Inflammatory macrophage treated with lipopolysaccharide for 1 hour (primary cell): Measurements from ENCODE around the gene PNMA8C.
"Not testable (repeated sequence)": the region's sequence is repeated elsewhere in the genome, so short reads cannot be mapped to it uniquely, and the experiment has no call there.

ENCODE experiments used
- DNase-seq, 2 donors: peaks; one replicate each; pipeline ENCODE4 v3.0.0-alpha.2; 2020 to 2022

PNMA8C gene

DNA sequence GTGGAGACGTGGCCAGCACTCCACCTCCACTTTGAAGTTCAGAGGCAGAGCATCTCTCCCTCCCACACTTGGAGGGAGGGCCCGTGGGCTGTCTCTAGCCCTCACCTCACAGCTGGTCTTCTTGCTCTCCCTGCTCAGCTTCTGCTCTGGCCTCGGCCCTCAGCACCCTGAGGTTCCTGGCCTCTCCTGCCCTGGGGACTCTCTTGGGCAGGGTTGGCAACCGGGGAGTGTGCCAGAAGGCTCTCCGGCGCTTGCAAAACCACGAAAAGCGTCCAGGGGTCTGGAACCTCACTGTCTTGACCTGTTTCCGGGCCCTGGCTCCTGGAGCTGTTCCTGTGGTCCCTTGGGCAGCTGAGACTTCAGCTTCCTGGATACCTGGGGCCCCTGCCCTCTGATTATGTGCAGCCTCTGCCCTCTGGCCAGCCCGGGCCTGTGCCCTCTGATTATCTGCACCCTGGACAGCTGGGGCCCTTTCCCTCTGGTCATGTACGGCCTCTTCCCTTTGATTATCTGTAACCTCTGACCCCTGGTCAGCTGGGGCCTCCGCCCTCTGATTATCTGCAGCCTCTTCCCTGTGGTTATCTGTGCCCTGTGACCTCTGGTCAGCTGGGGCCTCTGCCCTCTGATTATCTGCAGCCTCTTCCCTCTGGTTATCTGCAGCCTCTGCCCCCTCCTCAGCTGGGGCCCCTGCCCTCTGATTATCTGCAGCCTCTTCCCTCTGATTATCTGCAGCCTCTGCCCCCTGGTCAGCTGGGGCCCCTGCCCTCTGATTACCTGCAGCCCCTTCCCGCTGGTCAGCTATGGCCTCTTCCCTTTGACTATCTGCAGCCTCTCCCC is 17.4 kb downstream of the PNMA8C start:
- no peak for DNase-seq

DNA sequence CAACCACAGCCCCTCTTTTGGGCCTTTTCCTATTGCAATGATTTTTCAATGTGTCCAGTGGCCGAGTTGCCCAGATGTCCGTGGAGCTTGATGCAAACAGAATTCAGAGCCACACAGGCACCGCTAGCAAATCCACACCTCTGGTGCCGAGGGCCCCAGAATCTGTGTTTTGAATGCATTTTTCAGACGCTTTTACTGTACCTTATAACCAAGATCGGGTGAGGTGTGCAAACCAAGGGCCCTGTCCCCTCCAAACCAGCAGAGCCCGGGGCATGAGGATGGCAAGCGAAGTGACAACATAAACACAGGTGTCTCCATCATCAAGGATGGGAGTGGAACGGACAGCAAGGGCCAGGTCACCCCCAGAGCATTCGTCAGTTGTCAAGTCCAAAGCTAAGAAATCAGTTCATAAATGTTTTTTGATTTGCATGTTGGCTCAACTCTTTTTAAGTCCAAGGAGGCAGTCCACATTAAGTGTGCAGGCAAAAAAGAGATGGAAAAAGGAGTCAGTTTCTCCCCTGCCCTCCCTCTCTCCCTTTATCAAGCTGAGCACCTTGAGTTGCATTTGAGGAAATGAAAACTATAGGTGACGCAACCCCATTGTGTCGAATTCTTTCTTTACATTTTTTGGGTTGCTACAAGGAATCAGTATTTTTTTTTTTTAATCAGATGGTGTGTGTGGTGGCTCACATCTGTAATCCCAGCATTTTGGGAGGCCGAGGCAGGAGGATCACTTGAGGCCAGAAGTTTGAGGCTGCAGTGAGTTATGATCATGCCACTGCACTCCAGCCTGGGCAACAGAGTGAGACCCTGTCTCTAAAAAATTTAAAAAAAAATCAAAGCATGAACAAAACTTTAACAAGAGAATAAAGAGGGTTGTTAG is 18.3 kb downstream of the PNMA8C start:
- no peak for DNase-seq

DNA sequence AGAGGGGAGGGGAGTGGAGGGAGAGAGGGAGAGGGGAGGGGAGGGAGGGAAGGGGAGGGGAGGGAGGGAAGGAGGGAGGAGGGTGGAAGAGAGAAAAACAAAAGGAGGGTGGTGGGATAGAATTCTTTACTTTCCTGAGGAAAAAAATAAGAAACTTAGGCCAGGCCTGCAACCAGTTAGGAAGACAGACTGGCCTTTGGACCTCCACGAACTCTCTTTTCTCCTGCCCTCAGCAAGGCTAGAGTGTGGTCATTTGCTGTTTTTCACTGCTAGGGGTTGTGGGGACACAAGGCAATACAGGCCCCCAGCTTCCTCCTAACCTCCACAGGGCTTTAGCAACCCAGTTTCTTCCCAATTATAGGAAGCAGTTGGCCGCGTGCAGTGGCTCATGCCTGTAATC is 19.5 kb downstream of the PNMA8C start:
- no peak for DNase-seq

DNA sequence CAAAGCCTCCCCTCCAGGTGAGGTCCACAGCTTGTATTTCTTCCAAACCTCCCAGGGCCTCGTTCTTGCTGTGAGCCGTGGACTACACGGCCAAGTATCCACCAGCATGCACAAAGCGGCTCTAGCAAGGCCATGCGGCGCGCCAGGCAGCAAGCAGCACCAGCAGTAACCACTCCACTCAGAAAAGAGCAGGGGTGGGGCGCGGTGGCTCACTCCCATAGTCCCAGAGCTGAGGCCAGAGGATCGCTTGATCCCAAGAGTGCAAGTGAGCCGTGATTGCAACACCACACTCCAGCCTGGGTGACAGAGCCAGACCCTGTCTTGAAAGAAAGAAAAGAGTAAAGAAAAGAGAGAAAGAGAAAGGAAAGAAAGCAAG is 20.1 kb downstream of the PNMA8C start:
- no peak for DNase-seq

DNA sequence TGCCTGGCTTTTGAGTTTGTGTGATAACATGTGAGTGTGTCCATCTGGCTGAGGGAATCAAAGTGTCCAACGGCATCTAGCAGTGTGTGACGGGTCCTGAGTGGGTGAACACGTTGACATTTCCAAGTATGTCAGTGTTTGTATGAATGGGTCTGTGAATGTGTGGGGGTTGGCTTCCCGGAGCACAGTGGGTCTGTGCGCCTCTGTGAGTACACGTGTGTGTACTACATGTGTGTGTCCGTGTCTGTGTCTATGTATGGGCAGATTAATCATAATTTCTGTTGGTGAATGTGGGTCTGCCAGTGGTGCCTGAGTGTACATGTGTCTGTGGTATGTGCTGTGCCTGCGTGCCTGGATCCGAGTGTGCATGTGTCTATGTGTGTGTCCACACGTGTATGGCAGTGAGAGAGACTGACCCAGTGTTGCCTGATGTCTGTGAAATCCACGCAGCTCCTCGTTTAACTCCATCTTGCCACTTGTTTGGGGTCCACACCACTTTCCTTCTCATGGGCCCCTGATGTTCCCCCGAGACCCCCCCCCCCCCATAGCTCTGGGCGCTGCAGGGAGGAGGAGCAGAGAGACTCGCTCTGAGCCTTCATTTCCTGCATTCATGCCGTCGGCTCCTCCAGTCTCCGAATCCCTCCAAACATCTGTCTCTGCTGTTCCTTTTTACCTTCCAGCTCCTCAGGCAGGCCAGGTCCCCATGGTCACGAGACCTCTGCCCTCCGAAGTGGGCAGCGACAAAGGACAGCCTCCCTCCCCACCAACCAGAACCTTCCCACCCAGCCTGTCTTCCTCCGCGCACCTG is 20.7 kb downstream of the PNMA8C start:
- DNase-seq, result no peak

DNA sequence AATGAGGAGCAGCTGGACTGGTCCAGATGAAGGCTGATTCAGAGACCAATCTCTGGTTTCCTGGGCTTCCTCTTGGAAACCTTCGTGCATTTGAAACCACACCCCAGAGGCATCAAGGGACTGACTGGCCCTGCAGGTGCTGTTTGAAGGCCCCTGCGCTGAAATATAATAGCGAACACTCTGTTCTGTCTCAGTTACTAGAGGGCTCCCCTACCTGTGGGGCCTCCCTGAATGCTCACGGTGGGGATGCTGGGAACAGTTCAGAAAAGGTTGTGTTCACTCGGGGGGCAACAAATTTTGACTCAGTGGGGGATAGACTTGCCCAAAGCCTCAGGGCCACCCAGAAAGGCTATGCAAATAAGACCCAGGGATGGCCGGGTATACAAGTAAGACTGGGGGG is 21.8 kb downstream of the PNMA8C start:
- no peak for DNase-seq

DNA sequence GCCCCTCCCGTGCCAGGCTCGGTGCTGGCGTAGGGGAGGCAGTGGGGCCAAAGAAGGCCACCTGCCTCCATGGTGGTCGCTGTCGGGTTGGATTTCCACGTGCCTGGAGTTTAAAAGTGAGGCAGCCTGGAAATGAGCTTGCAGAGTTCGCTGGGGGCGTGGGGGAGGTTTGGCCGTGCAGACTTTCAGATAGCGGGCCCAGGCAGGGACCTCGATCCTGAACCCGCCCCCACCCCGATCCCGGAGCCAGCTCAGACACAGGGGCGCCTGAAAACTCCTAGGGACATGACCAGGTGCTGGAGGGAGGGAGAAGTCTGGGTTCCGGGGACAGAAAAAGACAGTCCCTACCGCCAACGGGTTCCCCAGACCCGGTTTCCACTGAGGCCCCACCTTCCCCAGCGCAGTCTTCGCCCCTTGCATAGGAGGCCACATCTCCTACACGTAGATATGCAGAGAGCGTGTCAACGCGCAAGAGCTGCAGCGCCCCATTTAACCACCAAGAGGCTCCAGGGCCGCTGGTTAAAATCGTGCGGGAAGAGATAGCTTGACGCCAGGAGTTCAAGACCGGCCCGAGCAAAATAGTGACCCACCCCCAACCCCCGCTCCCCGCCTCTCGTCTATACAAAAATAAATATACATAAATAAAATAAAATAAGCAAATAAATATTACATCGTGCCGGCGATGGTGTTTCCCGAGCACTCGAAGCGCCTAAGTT is 23.8 kb downstream of the PNMA8C start:
- DNase-seq, result no peak

DNA sequence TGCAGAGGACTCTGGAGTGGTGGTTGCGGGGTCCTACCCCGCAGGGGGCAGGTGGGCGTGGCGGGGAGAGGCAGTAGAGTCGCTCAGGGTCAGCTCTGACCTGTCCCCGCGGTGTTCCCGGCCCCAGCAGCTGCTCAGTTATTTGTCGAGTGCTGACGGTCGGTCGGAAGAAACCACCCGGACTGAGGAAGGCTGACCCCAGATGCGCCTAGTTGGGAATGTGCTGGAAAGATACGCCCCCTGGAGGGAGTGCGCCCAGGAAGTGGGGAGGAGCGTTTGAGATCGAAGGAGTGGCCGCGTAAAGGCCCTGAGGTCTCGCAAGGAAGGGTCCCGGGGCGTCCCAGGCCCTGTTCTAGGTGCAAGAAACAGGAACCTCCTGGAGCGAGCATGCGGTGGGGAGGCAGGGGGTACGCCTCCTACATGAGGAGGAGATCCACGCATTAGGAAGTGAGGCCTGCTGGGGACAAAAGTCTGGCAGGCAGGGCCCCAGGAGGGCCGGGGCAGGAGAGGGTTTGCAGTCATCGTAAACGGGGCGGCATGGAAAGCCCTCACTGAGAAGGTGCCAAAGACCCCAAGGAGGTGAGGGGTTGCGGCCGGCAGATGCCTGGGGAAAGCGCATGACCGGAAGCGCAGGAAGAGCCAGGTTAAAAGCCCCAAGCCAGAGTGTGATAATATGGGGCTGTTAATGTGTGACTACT is 24.5 kb downstream of the PNMA8C start:
- DNase-seq, result peak in 1 of 2 donors; percentile 4

DNA sequence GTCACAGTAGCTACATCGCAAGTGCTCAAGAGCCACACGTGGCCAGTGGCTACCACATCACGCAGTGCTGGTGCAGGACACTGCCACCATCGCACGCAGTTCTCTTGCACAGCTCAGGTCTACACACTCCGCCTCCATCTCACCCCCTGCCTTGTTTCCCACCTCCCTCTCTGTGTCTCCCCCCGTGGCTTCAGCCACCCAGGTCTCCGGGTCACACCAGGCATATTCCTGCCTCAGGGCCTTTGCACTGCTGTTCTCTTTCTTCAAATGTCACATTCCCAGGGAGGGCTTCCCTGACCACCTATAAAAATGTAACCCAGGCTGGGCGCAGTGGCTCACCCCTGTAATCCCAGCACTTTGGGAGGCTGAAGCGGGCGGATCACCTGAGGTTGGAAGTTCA is 26.0 kb downstream of the PNMA8C start:
- DNase-seq, result no peak

DNA sequence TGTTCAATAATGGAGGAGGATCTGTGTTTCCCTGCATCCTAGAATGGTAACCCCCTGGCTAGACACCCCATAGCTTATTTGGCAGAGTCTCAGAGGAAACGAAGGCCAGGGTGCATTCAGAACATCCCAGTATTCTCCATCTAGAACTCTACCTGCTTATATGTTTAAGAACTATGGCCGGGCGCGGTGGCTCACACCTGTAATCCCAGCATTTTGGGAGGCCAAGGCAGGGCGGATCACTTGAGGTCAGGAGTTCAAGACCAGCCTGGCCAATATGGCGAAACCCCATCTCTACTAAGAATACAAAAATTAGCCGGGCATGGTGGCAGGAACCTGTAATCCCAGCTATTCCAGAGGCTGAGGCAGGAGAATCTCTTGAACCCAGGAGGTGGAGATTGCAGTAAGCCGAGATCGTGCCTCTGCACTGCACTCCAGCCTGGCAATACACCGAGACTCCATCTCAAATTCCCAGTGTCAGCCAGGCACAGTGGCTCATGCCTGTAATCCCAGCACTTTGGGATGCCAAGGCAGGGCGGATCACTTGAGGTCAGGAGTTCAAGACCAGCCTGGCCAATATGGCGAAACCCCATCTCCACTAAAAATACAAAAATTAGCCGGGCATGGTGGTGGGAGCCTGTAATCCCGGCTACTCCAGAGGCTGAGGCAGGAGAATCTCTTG is 30.8 kb downstream of the PNMA8C start:
- not testable (repeated sequence) for DNase-seq

DNA sequence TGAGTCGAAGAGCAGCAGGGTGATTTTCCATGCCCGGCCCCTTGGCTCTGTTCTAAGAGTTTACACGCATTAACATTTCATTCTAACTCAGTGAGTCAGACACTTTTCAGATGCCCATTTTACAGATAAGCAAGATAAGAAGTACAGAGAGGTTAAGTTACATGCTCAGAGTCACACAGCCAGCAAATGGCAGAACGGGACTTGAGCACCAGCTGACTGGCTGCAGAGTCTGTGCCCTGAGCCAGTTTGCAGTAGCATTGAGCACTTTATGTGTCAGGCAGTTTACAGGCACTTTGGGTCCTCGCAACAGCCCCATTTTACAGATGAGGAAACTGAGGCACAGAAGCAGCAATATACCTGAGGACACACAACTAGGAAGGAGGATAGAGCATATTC is 34.3 kb downstream of the PNMA8C start:
- DNase-seq, result no peak

DNA sequence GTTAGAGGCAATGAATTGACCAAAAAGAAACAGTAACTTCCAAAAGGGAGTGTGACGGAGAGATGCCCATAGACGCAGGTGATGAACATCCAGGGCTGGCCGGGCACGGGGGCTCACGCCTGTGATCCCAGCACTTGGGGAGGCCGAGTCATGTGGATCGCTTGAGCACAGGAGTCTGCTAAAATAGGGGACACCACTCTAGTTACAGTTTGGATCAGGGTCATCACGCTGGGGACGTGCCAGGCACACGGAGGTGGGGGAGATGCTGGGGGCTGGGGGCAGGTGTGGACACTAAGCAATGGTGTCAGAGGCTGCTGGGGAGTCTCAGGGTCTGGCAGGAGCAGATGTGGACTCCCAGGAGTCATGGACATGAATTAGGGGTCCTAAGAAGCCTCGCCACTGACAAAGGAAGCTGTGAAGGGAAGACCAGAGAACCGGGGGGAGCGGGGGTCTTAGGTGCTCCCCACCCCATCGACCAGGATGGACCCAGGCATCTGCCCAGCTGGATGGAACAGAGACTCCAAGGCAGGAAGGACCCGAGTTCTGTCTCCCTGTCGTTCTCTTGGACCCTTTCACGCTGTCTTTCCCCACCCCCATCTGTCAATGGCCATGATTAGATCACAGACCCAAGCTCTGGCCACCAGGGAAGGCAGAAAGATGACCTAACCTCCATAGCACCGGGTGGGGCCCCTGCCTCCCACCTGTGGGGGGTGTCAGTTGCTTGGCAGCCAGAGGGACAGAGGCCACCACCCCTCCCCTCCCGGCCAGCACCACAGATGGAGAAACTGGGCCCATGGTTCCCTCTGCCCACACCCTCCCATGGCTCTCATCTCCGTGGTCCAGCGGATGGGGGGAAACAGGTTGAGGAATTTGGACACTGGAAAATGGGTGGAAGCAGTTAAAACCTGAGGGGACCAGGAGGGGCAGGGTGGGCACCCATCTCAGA is 35.0 kb downstream of the PNMA8C start:
- no peak for DNase-seq

DNA sequence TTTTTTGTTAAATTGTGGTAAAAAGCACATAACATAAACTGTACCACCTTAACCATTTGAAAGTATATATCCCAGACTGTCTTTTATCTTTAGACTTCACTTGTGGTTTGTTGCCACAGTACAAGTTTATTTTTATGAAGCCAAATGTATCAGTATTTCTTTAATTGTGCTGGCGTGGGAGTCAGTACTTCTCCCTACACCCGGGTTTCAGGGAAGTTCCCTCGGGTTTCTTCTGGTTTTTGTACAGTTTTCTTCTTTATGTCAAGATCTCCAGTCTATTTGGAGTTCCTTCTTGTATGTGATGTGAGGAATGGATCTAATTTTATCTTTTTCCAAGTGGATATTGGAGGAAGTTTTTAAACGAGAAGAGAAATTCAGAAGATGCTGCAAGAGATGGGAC is 35.9 kb downstream of the PNMA8C start:
- peak; percentile 46 to 65 for DNase-seq

DNA sequence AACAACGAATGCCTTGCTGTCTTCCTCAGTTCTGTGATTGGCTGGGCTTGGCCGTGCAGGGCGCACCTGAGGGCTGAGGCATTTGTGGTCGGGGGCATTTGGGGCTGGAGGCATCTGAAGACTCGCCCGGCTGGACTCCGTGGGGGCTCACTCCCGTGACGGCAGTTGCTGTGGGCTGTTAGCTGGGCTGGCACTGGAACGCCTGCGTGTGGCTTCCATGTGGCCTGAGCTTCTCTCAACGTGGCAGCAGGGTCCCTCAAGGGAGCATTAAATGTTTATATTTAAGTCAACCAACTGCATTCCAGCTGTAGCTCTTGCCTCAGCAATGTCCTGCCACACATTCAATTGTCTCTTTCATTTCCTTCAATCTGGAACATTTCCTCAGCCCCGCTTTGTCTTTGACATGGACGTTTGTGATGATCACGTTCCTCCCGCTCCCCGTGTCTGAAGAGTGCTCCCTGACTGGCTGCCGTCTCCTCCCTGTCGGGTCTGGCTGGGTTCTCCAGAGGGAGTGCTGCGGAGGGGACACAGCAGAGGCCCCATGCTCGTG is 36.4 kb downstream of the PNMA8C start:
- DNase-seq, result no peak

DNA sequence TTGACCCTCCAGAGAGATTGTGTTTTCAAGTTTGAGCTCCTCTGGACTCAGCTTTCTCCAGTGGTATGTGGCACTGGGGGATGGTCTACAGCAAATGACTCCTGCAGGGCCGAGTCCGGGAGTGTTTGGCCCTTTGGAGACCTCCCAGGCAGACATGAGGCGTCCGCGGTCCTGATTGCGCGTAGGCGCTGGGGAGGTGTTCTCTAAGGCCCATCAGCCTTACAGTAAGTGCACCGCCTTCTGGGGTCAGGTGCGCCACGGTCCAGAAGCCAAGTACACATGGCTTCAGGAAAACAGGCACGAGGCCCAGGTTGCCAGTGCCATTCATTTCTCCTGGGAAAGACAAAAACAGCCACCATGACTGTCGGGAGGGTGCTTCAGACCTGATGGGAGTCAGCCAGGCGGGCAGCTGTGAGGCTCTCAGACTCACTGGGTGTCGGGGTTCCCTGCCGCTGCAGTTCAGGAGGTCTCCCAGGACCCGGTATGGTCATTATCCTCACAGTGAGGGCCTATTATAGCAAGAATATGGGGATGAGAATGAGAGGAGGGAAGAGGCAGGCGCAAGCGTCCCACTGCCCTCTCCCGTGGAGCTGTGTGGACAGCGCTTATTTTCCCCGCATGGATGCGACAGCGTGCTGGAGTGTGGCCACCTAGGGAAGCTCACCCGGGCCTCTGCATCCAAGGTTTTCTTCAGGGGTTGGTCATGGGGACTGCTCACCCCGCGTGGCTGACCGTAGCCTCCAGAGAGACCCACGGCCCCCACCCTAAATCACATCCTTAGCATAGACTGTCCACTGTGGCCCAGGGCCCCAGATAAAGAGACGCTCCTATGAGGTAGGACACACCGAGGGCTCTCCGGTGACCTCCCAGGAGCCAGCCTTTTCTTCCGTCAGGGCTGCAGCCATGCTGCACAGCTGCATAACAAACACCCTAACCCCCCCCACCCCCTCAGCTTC is 37.2 kb downstream of the PNMA8C start:
- no peak for DNase-seq

DNA sequence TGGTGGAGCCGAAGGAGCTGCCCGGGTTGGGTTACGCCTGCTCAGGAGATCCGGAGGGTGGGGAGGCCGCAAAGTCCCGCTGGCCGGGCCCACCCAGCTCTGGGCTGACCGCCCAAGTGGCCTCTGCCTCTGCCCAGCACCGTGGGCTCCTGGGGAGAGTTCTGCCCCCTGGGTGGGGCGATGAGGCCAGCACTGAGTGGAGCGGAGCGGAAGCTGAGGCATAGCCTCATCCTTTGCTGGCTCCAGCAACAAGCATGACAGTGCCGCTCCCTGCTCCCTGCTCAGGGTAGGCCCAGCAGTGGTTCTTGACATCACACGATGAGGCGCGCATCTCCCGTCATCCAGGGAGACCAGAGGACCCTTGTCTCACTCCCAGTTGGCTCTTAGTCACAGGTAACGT is 37.9 kb downstream of the PNMA8C start:
- no peak for DNase-seq

DNA sequence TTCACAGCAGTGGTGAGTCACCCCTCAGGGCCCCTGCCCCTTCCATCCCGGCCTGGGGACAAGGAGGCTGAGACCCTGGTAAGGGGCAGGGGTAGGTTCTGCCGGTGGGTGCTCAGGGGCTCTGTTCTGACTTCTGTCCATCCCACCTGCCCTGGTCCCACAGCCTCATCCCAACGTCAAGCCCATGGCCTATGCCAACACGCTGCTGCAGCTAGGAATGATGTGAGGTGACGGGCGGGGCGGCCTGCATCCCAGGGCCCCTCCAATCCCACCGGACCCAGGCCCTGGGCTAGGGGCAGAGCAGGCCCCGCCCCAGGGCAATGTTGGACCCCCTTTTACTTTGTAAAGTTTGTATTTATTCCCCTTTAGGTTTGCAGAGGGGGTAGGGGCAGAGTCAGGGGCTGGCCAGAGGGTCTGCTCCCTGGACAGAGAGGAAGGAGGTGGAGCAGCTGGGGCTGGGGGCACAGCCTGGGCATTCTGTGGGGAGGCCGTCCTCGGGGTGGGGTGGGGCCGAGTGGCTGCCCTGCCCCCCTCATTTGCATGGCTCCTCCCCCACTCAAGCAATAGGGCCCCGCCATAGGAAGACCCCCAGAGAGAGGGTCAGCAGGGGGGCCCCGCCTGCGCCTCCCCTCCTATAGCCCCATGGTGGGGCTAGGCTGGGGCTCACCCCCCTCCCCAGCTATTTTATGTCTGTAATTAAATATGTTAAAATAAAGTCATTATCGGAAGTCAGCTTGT is 38.4 kb downstream of the PNMA8C start:
- no peak for DNase-seq
